ENCODE results near the gene DPYD.

Gene DPYD

DNA sequence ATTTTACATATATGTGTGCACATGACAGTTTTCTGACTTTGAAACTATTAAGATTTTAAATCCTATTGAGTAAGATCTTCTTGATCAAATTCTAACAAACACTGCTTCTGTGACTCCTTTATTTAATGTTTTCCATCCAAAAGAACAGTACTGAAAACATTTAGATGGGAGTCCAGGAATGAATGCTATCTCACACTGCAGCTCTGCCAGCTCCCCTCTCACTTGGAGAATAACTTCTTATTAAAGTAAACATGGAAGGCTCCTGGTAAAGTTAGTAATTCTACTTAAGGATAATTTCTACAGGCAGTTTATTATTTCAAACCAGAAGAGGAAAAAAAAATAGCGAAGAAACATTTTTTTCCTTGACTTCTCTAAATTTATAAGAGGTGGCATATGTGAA is 349.1 kb downstream of the DPYD start:
- FAIRE-seq (no peak), DNase-seq (ENCODE audit: insufficient read length, low spot score) (no peak)
- TF ChIP-seq SPI1 (IDR thresholded peaks at IDR 0.05; ENCODE audit: low read depth, low read length) (no peak), PAX5 (IDR thresholded peaks at IDR 0.05; ENCODE audit: insufficient read depth, low read length, severe bottlenecking) (no peak), POLR2AphosphoS5 (IDR thresholded peaks at IDR 0.05; ENCODE audit: low read depth, low read length) (no peak), POLR2A (IDR thresholded peaks at IDR 0.05; ENCODE audit: low read depth, low read length) (no peak), TAF1 (IDR thresholded peaks at IDR 0.05; ENCODE audit: low read depth, low read length) (no peak), POU2F2 (IDR thresholded peaks at IDR 0.05; ENCODE audit: low read depth, low read length) (no peak)

DNA sequence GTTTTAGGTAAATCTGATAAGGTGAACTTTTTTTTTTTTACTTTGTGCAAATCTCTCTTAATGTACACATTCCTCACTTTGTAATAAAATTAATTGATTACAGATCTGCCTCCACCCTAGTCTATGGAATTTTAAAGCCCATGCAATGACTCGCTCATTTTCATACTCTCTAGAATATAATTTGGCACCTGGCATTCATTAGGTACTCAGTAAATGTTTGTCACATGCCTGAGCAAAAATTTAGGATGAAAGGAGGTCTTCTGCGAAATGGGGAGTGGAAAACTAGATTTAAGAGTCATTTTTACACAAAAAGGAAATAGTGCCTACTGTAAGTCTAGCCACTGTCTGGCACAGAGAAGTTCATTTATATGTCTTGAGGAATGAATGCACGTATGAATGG is 350.1 kb downstream of the DPYD start:
- no peak for DNase-seq (ENCODE audit: insufficient read length, low spot score)

DNA sequence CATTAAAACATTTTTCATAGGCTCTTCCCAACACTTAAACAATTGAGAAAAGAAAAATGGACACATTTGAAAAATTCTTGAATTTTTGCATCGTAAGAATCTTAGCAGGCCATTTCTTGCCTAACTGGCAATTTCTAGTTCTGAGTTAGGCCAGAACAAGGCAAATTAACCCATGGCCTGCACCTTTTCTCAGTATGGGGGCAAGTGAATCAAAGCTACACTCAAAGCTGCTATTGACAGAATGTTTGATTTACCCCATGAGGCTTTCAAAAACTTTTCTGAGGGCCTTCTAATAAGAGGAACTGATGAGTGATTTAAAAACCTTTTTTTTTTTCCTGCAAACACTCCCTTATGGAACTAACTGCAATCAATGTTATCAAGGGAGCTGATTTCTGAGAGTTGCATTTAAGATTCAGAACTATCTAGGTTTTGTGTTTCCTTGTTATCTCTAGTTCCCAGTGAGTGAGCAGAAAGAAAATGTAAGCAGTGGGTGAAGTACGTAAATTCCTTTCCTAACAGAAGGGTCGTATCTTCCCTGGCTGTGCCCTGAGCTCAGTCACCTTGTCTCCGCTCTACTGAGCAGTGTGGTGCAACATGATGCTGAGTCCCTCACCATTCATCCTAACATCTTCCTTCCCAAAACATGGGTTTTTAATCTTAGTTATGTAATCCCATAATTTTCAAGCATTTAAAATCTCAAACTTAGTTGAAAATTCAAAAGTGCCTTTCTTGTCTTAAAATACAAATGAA is 353.7 kb downstream of the DPYD start:
- FAIRE-seq (no peak), DNase-seq (ENCODE audit: insufficient read length, low spot score) (no peak)
- TF ChIP-seq POU2F2 (IDR thresholded peaks at IDR 0.05; ENCODE audit: low read depth, low read length) = no peak
- TF ChIP-seq TAF1 (IDR thresholded peaks at IDR 0.05; ENCODE audit: low read depth, low read length) = no peak
- TF ChIP-seq POLR2AphosphoS5 (IDR thresholded peaks at IDR 0.05; ENCODE audit: low read depth, low read length) = no peak
- no peak for TF ChIP-seq SPI1 (IDR thresholded peaks at IDR 0.05; ENCODE audit: low read depth, low read length)
- no peak for TF ChIP-seq POLR2A (IDR thresholded peaks at IDR 0.05; ENCODE audit: low read depth, low read length)
- TF ChIP-seq PAX5 (IDR thresholded peaks at IDR 0.05; ENCODE audit: insufficient read depth, low read length, severe bottlenecking) = no peak

More for the DNA sequence above, 350.1 kb downstream of the DPYD start:
- TF ChIP-seq POLR2A (IDR thresholded peaks at IDR 0.05; ENCODE audit: low read depth, low read length) (no peak), SPI1 (IDR thresholded peaks at IDR 0.05; ENCODE audit: low read depth, low read length) (no peak), POLR2AphosphoS5 (IDR thresholded peaks at IDR 0.05; ENCODE audit: low read depth, low read length) (no peak), PAX5 (IDR thresholded peaks at IDR 0.05; ENCODE audit: insufficient read depth, low read length, severe bottlenecking) (no peak), TAF1 (IDR thresholded peaks at IDR 0.05; ENCODE audit: low read depth, low read length) (no peak)
- FAIRE-seq = no peak

DNA sequence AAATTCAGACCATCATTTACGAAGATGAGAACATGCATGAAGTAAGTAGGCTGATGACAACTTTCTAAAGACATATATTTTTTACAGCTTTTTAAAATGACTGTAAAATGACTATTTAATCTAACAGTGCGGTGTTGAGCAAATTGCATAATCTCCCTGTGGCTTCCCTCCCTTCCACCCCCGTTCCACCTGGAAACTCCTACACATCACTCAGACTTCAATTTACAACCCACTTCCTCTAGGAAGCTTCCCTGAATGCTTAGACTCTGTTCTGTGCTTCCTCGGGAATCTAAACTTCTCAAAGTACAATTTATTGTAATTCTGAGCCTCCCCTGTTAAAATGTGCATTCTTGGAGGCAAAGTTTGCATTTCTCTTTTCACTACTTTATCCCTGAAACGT is 354.9 kb downstream of the DPYD start:
- no peak for DNase-seq (ENCODE audit: insufficient read length, low spot score)
- TF ChIP-seq POLR2AphosphoS5 (IDR thresholded peaks at IDR 0.05; ENCODE audit: low read depth, low read length) = no peak
- TF ChIP-seq POLR2A (IDR thresholded peaks at IDR 0.05; ENCODE audit: low read depth, low read length) = no peak
- TF ChIP-seq SPI1 (IDR thresholded peaks at IDR 0.05; ENCODE audit: low read depth, low read length) = no peak
- no peak for TF ChIP-seq TAF1 (IDR thresholded peaks at IDR 0.05; ENCODE audit: low read depth, low read length)
- no peak for TF ChIP-seq PAX5 (IDR thresholded peaks at IDR 0.05; ENCODE audit: insufficient read depth, low read length, severe bottlenecking)
- no peak for TF ChIP-seq POU2F2 (IDR thresholded peaks at IDR 0.05; ENCODE audit: low read depth, low read length)
- FAIRE-seq = no peak

DNA sequence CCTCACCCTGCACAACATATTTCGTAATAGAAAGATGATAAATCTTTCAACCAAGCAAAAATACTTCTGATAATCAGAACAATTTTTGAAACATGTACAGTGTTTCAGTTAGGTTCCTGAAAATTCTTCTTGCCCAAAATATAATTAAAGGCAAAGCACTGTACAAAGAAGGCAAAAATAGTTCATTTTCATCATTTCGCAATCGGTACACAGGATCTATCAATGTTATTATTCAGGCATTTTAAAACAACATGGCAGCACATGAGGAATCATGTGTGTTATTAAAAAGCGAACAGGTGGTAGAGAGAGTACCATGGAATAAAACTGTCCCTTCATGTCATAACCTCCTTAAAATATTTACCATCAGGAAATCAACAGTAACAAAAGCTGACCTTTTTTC is 356.9 kb downstream of the DPYD start:
- TF ChIP-seq TAF1 (IDR thresholded peaks at IDR 0.05; ENCODE audit: low read depth, low read length) = no peak
- FAIRE-seq (no peak), DNase-seq (ENCODE audit: insufficient read length, low spot score) (no peak)

DNA sequence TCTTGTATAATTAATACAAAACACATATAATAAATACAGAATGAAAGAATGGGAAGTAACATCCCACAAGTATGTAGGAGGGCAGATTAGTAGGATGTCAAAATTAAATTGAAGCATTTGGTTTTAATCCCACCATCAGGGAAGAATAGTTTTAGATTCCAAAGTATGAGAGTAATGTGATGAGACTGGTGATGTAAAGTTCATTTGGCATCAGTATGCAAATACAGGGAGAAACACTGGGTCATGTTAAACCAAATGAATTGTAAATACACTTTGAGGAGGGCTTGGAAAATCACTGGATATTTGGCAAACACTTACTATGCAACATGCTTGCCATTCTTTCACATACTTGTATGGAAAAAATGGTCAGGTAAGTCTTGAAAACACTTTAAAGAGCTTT is 358.8 kb downstream of the DPYD start:
- FAIRE-seq (no peak), DNase-seq (ENCODE audit: insufficient read length, low spot score) (no peak)
- TF ChIP-seq TAF1 (IDR thresholded peaks at IDR 0.05; ENCODE audit: low read depth, low read length) (no peak), POU2F2 (IDR thresholded peaks at IDR 0.05; ENCODE audit: low read depth, low read length) (no peak), SPI1 (IDR thresholded peaks at IDR 0.05; ENCODE audit: low read depth, low read length) (no peak), POLR2A (IDR thresholded peaks at IDR 0.05; ENCODE audit: low read depth, low read length) (no peak), POLR2AphosphoS5 (IDR thresholded peaks at IDR 0.05; ENCODE audit: low read depth, low read length) (no peak), PAX5 (IDR thresholded peaks at IDR 0.05; ENCODE audit: insufficient read depth, low read length, severe bottlenecking) (no peak)

DNA sequence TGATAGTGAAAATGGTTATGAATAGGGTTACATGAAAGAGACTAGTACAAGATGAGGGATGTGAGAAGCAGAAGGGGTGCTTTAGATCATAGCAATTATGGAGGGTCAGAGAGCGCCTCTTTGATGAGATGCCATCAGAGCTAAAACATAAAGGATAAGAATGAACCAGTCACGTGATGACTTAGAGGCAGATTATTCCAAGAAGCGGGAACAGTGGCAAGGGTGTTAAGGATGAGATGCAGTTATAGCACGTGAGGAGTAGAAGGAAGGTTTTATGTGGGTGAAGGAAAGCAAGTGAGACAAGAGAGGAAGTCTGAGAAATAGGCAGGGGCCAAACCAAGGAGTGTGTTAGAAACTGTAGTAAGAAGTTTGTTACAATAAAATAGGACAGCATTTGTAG is 360.1 kb downstream of the DPYD start:
- DNase-seq (ENCODE audit: insufficient read length, low spot score) = no peak
- TF ChIP-seq POLR2AphosphoS5 (IDR thresholded peaks at IDR 0.05; ENCODE audit: low read depth, low read length) (no peak), PAX5 (IDR thresholded peaks at IDR 0.05; ENCODE audit: insufficient read depth, low read length, severe bottlenecking) (no peak), TAF1 (IDR thresholded peaks at IDR 0.05; ENCODE audit: low read depth, low read length) (no peak), SPI1 (IDR thresholded peaks at IDR 0.05; ENCODE audit: low read depth, low read length) (no peak), POU2F2 (IDR thresholded peaks at IDR 0.05; ENCODE audit: low read depth, low read length) (no peak), POLR2A (IDR thresholded peaks at IDR 0.05; ENCODE audit: low read depth, low read length) (no peak)
- FAIRE-seq = no peak

DNA sequence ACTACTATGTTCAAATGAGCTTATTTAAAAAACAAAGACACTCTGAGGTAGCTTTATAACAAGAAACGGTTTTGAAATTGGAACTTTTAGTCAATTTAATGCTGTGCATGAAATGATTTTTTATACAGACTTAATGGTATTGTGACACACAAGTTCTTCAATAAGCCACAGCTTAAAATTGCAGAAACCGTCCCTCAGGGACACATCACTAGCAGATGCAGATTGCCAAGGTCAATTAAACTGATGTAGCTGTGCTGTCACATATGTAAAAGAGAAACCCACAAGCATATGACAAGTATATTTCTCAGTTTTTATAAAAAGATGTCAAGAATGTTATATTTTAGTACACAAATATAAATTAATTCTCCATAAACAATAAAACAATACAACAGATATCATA is 366.9 kb downstream of the DPYD start:
- no peak for DNase-seq (ENCODE audit: insufficient read length, low spot score)
- TF ChIP-seq TAF1 (IDR thresholded peaks at IDR 0.05; ENCODE audit: low read depth, low read length) (no peak), POLR2AphosphoS5 (IDR thresholded peaks at IDR 0.05; ENCODE audit: low read depth, low read length) (no peak), PAX5 (IDR thresholded peaks at IDR 0.05; ENCODE audit: insufficient read depth, low read length, severe bottlenecking) (no peak), POLR2A (IDR thresholded peaks at IDR 0.05; ENCODE audit: low read depth, low read length) (no peak), SPI1 (IDR thresholded peaks at IDR 0.05; ENCODE audit: low read depth, low read length) (no peak), POU2F2 (IDR thresholded peaks at IDR 0.05; ENCODE audit: low read depth, low read length) (no peak)
- no peak for FAIRE-seq

DNA sequence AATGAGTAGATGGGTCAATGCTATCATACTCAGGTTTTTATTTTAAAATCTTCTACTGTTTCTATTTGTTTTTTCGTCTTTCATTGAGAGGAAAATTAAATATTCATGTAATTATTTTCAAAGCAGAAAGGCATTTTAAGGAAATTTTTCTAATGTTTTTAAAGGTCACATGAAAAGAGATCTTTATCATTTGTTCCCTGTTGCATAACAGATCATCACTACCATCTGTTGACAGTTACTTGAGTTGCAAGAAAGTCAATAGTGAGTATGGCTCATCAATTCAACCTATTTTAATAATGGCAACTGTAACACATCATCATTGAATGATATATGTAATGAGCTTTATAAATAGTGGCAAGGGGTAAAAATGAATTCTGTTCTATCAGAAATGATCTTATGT is 369.7 kb downstream of the DPYD start:
- DNase-seq (ENCODE audit: insufficient read length, low spot score) (no peak), FAIRE-seq (no peak)
- TF ChIP-seq POLR2AphosphoS5 (IDR thresholded peaks at IDR 0.05; ENCODE audit: low read depth, low read length) (no peak), POLR2A (IDR thresholded peaks at IDR 0.05; ENCODE audit: low read depth, low read length) (no peak), POU2F2 (IDR thresholded peaks at IDR 0.05; ENCODE audit: low read depth, low read length) (no peak), PAX5 (IDR thresholded peaks at IDR 0.05; ENCODE audit: insufficient read depth, low read length, severe bottlenecking) (no peak), SPI1 (IDR thresholded peaks at IDR 0.05; ENCODE audit: low read depth, low read length) (no peak), TAF1 (IDR thresholded peaks at IDR 0.05; ENCODE audit: low read depth, low read length) (no peak)

DNA sequence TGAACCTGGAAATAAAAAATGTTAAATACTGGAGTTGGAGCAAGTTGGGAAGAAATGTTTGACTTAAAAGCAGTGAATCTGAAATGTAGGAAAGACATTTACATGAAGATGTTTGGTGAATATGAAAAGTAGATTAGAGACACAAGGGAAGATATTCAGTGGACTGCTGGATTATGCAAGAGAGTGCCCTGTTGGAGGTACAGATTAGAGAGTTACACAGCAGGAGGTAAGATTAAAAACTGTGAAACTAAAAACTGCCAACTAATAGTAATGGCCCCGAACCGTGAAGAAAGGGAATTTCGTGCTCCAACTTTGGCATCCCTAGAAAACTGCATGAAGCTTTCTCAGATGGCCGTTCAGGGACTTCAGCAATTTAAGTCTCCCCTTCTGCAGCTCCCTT is 375.4 kb downstream of the DPYD start:
- DNase-seq (ENCODE audit: insufficient read length, low spot score) = no peak
- TF ChIP-seq PAX5 (IDR thresholded peaks at IDR 0.05; ENCODE audit: insufficient read depth, low read length, severe bottlenecking) (no peak), SPI1 (IDR thresholded peaks at IDR 0.05; ENCODE audit: low read depth, low read length) (no peak), POLR2A (IDR thresholded peaks at IDR 0.05; ENCODE audit: low read depth, low read length) (no peak), TAF1 (IDR thresholded peaks at IDR 0.05; ENCODE audit: low read depth, low read length) (no peak), POLR2AphosphoS5 (IDR thresholded peaks at IDR 0.05; ENCODE audit: low read depth, low read length) (no peak)
- FAIRE-seq = no peak
